RPMI8226 (cell line): Measurements from ENCODE around the gene AK1.
A peak's percentile ranks its signal among the peaks of the same experiment; 100 is the strongest.
"Not testable (repeated sequence)": the region's sequence is repeated elsewhere in the genome, so short reads cannot be mapped to it uniquely, and the experiment has no call there.

Source experiments
- DNase-seq: peaks from one replicate; pipeline ENCODE4 v3.0.0-alpha.2; 2015

The AK1 gene

GRCh38 chr9:127881715-127882114 is 4.2 kb upstream of the AK1 start:
- not testable (repeated sequence) for DNase-seq

DNA sequence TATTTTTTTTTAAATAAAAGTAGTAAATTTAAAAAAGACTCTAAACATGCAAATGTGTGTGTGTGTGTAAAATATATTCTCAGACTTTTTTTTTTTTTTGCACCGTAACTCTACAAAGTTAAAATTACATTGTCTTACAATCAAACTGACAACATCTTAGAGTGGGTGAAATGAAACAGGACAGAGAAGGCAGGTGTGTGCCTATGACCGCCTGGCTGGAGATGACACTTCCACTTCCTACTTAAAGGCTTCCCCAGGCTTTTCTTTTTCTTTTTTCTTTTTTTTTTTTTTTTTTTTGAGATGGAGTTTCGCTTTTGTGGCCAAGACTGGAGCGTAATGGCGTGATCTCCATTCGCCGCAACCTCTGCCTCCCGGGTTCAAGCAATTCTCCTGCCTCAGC is 2.7 kb upstream of the AK1 start:
- DNase-seq = no peak

GRCh38 chr9:127878652-127879390 is 1.3 kb upstream of the AK1 start:
- no peak for DNase-seq

GRCh38 chr9:127878001-127878651 is 651 bp upstream of the AK1 start:
- DNase-seq = no peak

DNA sequence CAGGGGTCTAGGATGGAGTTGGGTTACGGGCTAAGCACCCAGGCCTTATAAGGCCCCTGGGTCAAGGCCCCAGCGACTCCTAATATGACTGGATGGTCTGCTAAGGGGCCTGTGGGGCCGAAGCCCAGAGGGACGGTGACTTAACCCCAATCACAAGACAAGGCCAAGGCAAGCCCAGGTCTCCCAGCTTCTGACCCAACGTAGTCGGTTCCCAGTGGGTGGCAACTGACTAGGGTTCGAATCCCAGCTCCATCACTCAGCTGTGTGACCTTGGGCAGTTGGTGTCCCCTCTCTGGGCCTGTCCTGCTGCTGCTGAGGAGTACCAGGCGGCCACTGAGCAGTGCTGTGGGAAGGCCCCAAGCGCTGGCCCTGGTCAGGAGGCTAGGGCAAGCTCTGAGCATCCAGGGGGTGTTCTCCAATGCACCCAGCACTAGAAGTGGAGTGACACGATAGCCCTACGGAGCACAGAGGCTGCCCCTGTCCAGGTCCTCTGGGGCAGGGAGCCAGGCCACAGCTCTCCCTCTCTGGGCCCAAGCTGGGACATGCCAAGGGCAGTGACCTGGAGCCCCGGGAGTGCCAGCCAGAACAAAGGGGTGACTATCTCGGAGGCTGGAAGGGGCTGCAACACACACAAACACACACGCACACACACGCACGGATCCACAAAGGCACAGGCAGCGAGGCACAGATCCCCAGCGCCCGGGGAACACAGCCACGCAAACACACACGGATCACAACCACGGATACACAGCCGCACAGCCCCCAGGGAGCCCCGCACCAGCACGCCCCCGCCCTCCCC is 512 bp downstream of the AK1 start:
- no peak for DNase-seq

- no peak for DNase-seq
Observed at GRCh38 chr9:127876026-127876763, 1.3 kb downstream of the AK1 start.

GRCh38 chr9:127875306-127875966 is 2.0 kb downstream of the AK1 start:
- no peak for DNase-seq

GRCh38 chr9:127874301-127875221 is 2.9 kb downstream of the AK1 start:
- no peak for DNase-seq

GRCh38 chr9:127873886-127874285 is 3.6 kb downstream of the AK1 start:
- no peak for DNase-seq

DNA sequence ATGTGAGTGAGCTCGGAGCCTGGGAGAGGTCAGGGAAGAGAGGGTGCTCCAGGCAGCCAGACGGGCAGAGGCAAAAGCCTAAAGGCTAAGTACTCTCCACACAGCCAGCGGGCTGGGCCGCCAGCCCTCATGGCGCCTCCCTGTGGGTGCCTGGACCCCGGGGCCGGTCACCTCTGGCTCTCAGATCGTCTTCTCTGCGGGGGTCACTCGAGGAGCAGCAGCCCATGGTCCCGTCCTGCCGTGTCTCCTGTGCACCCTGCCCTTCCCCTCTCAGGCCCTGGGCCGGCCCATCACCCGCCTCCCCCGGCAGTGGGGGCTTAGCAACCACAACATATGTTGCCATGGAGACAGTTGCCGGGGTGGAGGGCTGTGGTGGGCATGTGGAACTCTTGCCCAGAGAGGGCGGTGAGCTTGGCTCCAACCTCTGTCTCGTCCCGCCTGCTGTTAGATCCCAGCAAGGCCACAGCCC is 4.2 kb downstream of the AK1 start:
- no peak for DNase-seq

DNA sequence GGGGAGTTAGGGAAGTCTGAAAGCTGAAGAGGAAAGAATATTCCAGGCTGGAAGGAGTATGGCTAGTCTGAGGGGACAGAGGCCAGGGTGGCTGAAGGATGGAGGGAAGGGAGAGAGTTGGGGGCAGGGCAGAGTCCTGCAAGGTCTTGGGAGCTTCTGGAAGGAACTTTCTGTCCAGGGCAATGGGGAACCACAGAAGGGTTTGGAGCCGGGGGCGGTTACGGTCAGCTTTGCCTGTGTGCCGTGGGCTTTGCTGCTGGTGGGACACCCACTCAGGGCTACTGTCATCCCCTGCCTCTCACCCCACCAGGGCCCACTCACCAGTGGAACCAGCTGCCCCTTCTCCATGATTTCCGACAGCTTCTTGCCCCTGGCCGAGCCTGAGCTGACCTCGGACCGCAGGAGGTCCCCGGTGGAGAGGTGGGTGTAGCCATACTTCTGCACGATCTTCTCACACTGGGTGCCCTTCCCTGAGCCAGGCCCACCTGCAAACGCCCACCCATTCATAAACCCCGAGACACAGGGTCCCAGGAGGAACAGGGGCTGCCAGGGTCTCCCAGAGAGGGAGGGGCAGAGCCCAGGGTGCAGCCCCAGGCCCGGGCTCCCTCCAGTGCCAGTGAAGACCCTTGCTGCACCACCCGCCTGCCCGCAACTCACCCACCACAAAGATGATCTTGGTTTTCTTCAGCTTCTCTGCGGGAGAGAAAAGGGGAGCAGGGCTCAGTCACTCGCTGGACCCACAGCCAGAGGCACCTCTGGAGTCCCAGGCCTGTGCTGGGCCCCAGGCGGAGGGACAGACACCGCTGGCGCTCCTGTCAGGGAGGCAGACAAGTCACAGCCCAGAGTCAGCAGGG is 4.9 kb downstream of the AK1 start:
- DNase-seq = no peak

- no peak for DNase-seq
Observed at GRCh38 chr9:127871531-127871930, 5.9 kb downstream of the AK1 start.

DNA sequence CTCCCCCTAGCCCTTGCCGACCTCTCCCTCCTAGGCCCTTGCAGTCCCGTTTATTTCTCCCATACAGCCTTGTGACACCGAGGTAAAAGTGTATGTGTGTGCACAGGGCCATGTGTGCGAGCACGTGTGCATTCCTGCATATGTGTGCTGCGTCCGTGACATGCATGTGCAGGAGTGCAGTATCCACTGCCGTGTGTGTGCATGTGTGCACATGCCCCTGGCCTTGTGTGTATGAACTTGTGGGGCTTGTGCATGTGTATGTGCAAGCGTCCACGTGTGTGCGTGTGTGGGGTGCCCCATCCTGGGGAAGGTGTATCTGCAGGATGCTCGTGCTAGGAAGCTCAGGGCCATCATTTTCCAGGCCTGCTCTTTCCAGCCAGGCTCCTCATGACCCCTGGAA is 6.6 kb downstream of the AK1 start:
- no peak for DNase-seq

DNA sequence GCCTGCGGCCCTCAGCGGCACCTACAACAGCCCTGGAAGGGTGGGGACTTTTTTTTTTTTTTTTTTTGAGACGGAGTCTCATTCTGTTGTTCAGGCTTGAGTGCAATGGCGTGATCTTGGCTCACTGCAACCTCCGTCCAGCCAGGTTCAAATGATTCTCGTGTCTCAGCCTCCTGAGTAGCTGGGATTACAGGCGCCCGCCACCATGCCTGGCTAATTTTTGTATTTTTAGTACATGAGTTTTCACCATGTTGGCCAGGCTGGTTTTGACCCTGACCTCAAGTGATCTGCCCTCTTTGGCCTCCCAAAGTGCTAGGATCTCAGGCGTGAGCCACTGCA is 7.4 kb downstream of the AK1 start:
- not testable (repeated sequence) for DNase-seq

- DNase-seq = peak; percentile 94
Observed at GRCh38 chr9:127869310-127870152, 7.9 kb downstream of the AK1 start.

DNA sequence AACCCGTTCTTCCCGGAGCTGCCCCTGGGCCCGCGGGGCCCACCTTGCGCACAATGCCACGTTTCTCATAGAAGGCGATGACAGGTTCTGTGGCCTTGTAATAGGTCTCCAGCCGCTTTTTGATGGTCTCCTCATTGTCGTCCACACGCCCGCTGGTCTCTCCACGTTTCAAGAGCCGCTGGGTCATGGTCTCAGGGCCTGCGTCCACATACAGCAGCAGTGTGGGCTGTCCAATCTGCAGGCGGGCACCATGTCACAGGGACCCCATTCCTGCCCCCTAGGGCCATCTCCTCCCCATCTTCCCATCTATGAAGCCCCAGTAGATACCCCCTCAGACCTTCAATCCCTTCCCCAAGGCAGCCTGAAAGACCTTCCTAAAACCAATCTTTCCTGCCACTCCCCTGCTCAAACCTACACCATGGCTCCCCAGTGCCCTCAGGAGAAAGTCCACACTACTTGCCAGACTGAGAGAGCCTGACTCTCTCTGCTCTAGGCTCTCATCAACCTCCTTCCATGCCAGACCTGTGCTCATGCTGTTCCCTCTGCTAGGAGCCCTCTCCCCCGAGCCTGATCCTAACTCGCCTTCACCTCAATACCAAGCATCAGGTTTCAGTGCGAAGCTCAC is 9.1 kb downstream of the AK1 start:
- DNase-seq = no peak

DNA sequence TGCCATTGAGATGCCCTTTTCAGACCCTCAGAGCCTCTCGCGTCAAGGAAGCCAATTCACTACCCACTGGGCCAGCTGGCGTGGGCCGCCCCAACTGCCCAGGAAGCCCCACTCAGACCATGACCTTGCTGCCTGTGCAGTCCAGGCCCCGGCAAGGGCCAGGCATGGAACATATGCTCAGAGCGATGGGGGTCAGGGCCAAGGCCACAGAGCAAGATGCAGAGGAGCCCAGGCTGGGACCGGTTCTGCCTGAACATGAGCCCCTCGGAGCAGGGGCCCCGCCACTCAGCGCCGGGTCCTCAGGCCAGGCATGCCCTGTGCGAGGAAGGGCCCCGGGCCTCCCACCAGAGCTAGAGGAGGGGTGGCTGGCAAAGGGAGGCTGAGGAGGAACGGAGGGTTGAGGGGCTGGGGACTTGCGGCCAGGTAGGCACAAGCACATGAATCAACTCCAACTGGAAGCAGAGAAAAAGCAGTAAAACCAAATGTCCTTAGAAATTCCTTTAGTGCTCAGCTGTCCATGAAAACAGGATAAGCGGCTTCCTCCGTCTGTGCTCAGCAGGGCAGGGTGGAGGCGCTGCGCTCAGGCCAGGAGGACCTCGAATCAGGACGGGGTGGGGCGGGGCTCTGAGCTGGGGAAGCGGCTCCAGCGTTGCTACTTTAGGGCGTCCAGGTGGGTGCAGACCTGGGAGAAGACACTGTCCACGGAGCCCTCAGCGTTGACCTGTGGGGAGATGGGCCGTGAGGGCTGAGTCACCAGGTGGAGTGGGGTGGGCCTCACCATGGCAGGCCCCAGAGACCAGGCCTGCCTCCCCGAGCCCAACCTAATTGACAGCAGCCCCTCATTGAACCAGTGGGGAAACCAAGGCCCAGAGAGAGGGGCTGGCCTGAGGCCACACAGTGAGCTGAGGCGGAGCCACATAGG is 9.9 kb downstream of the AK1 start:
- DNase-seq = no peak

- no peak for DNase-seq
Observed at GRCh38 chr9:127866535-127866934, 10.9 kb downstream of the AK1 start.
